ENCODE data around the gene ATG13. TPM values are rescaled to one million over a fixed set of nuclear protein-coding genes. Genes with fewer than 3 reads are reported as not detected.

Gene ATG13
- total RNA-seq, 4 donors from 2014 or later, result 33.4 to 76.0 (median 67.0) TPM

GRCh38 chr11:46642627-46643335 lies 25.4 kb downstream of the ATG13 start:
- ATAC-seq, result no peak
- peaks cover 0 to 26% of the 10 kb centered on the region in 2 donors for H3K36me3 ChIP-seq
- intact Hi-C loops (cut with DNase I; ENCODE audit: low total_unique reads), result no loop called here

GRCh38 chr11:46643531-46643930 lies 26.2 kb downstream of the ATG13 start:
- DNase-seq (no peak), ATAC-seq (no peak)
- no peaks in the 10 kb centered on the region for H3K4me1 ChIP-seq
- H3K27ac ChIP-seq, result no peak overlapping the region
- TF ChIP-seq POLR2A (IDR thresholded peaks at IDR 0.05) (no peak), CTCF (IDR thresholded peaks at IDR 0.05 in 4 of 5, conservative IDR thresholded peaks at IDR 0.05 in 1 of 5) (no peak)
- no peaks in the 10 kb centered on the region for H3K27me3 ChIP-seq
- in situ Hi-C loops (cut with MboI; ENCODE audit: low sequenced_read_pairs in 4 of 4) (no loop called here), intact Hi-C loops (cut with DNase I; ENCODE audit: low total_unique reads) (no loop called here)
- peaks cover 0 to 32% of the 10 kb centered on the region in 2 donors for H3K36me3 ChIP-seq
- no peak overlapping the region for H3K4me3 ChIP-seq
- H3K9me3 ChIP-seq, result no peaks in the 10 kb centered on the region

More at GRCh38 chr11:46642627-46643335, 25.4 kb downstream of the ATG13 start:
- Histone ChIP-seq H3K27me3 (no peaks in the 10 kb centered on the region), H3K27ac (no peak overlapping the region), H3K9me3 (no peaks in the 10 kb centered on the region), H3K4me3 (no peak overlapping the region), H3K4me1 (no peaks in the 10 kb centered on the region)
- in situ Hi-C loops (cut with MboI; ENCODE audit: low sequenced_read_pairs in 4 of 4), result no loop called here
- TF ChIP-seq CTCF (IDR thresholded peaks at IDR 0.05 in 4 of 5, conservative IDR thresholded peaks at IDR 0.05 in 1 of 5) (no peak), POLR2A (IDR thresholded peaks at IDR 0.05) (no peak)
- no peak for DNase-seq

GRCh38 chr11:46643986-46644385 lies 26.6 kb downstream of the ATG13 start:
- no peaks in the 10 kb centered on the region for H3K9me3 ChIP-seq
- TF ChIP-seq CTCF (IDR thresholded peaks at IDR 0.05 in 4 of 5, conservative IDR thresholded peaks at IDR 0.05 in 1 of 5), result no peak
- DNase-seq (no peak), ATAC-seq (no peak)
- in situ Hi-C loops (cut with MboI; ENCODE audit: low sequenced_read_pairs in 4 of 4) (no loop called here), intact Hi-C loops (cut with DNase I; ENCODE audit: low total_unique reads) (no loop called here)
- H3K4me1 ChIP-seq, result peaks cover 0 to 3% of the 10 kb centered on the region in 2 donors
- H3K4me3 ChIP-seq, result no peak overlapping the region
- no peak overlapping the region for H3K27ac ChIP-seq
- no peaks in the 10 kb centered on the region for H3K27me3 ChIP-seq
- peaks cover 0 to 32% of the 10 kb centered on the region in 2 donors for H3K36me3 ChIP-seq

GRCh38 chr11:46649180-46649738 lies 31.9 kb downstream of the ATG13 start:
- TF ChIP-seq POLR2A (IDR thresholded peaks at IDR 0.05) (peak in 1 of 2 donors; percentile 21), CTCF (IDR thresholded peaks at IDR 0.05 in 4 of 5, conservative IDR thresholded peaks at IDR 0.05 in 1 of 5) (no peak)
- ATAC-seq (peak; percentile 96 to 97), DNase-seq (peak; percentile 69 to 81)
- no peak overlapping the region for H3K4me3 ChIP-seq
- H3K9me3 ChIP-seq, result no peaks in the 10 kb centered on the region
- peaks cover 0 to 78% of the 10 kb centered on the region in 2 donors for H3K36me3 ChIP-seq
- intact Hi-C loops (cut with DNase I; ENCODE audit: low total_unique reads) (no loop called here), in situ Hi-C loops (cut with MboI; ENCODE audit: low sequenced_read_pairs in 4 of 4) (no loop called here)
- H3K27me3 ChIP-seq, result no peaks in the 10 kb centered on the region
- peaks cover 5 to 13% of the 10 kb centered on the region in 2 donors for H3K4me1 ChIP-seq
- peak overlapping the region; percentile 58 to 75 (median 66) for H3K27ac ChIP-seq

Measured in gastrocnemius medialis (tissue), 4 donors.